ENCODE results near the gene IKZF5.
A peak's percentile ranks its signal among the peaks of the same experiment; 100 is the strongest.

Gene IKZF5

DNA sequence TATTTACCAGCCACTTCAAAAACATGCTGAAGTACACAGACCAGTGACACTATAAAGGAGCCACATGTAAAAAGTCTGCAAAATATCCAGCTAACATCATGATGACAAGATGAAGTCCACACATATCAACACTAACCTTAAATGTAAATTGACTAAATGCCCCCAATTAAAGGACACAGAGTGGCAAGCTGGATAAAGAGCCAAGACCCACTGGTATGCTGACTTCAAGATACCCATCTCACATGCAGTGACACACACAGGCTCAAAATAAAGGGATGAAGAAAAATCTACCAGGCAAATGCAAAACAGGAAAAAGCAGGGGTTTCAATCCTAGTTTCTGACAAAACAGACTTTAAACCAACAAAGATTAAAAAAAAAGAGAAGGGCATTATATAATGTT lies 41.7 kb downstream of the IKZF5 start:
- no peak overlapping the region for H3K4me3 ChIP-seq (ENCODE audit: low read depth, low read length)
- TF ChIP-seq, protein P1, sequence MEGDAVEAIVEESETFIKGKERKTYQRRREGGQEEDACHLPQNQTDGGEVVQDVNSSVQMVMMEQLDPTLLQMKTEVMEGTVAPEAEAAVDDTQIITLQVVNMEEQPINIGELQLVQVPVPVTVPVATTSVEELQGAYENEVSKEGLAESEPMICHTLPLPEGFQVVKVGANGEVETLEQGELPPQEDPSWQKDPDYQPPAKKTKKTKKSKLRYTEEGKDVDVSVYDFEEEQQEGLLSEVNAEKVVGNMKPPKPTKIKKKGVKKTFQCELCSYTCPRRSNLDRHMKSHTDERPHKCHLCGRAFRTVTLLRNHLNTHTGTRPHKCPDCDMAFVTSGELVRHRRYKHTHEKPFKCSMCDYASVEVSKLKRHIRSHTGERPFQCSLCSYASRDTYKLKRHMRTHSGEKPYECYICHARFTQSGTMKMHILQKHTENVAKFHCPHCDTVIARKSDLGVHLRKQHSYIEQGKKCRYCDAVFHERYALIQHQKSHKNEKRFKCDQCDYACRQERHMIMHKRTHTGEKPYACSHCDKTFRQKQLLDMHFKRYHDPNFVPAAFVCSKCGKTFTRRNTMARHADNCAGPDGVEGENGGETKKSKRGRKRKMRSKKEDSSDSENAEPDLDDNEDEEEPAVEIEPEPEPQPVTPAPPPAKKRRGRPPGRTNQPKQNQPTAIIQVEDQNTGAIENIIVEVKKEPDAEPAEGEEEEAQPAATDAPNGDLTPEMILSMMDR (IDR thresholded peaks at IDR 0.05; ENCODE audit: low read depth, low read length, missing control alignments): no peak
- no peak for DNase-seq (ENCODE audit: low read depth)

DNA sequence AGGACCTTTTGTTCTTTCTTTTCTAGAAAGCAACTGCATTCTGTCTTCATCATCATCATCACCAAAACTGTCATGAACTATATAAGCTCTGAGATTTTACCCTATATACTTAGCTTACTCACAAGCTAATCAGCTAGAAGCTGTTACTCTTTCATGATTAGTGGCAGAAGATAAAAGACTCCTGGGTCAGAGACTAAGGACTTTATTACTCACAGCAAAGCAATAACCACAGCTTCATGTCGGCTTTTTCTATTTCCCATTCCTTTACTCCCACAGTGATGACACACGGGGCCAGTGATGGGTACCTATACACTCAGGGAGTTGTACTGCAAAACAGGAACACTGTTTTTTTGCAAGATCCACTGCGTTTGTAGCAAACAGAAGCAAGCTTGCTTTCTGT lies 46.2 kb downstream of the IKZF5 start:
- TF ChIP-seq, protein P1 (IDR thresholded peaks at IDR 0.05; ENCODE audit: low read depth, low read length, missing control alignments): no peak
- DNase-seq (ENCODE audit: low read depth): no peak
- no peak overlapping the region for H3K4me3 ChIP-seq (ENCODE audit: low read depth, low read length)

DNA sequence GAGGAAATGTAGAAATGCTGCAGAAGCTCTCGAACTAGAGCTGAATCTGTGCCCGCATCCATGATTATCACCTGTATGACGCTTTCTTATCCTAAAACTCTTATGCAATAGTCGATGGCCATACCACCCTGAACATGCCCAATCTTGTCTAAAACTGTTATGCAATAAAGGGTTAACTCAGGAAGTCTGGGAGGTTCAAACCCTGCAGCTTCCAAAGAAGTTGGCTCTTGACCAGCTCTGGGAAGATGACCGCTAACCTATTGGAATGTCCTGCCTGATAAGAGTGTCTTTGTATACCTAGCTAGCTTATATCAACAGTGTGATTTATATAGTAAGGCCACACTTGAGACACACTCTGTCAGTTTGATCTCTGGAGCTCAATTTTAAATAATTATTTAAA lies 51.1 kb downstream of the IKZF5 start:
- DNase-seq (ENCODE audit: low read depth): no peak
- no peak overlapping the region for H3K4me3 ChIP-seq (ENCODE audit: low read depth, low read length)
- TF ChIP-seq, protein P1 (IDR thresholded peaks at IDR 0.05; ENCODE audit: low read depth, low read length, missing control alignments): no peak

DNA sequence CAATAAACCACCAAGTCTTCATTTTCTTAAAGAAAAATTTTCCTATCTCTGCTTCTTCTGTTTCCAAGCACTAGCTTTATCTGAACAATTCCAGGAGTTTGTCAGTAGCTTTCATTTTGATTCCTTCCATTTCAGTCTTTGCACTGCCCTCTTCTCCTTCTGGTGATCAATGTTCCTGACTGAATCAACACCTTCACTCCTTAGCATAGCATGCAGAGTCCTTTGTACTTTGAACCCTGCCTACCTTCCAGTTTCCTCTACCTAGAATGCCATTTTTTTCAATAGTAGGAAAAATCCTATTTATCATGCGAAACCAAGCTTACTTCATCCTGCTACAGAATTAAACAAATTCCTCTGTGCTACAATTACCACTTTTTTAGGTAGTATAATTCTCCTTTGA lies 52.7 kb downstream of the IKZF5 start:
- DNase-seq (ENCODE audit: low read depth): no peak
- TF ChIP-seq, protein P1 (IDR thresholded peaks at IDR 0.05; ENCODE audit: low read depth, low read length, missing control alignments): no peak
- no peak overlapping the region for H3K4me3 ChIP-seq (ENCODE audit: low read depth, low read length)

DNA sequence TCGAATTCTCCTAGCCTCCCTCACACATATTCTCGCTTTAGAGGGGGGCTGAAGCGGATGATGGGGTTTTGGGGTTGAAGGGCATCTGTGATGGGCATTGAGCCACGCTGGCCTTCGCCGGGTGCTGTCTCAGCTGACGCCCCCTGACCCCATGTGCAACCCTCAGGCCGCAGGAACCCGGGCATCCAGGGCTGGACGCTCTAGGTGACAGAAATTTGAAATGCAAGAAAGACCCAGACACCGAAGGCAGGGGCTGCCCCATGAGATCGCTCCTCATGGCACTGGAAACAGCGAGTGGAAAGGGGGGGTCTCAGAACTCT lies 53.9 kb downstream of the IKZF5 start:
- peak overlapping the region; percentile 42; the same call in 1 of the 2 replicates for H3K4me3 ChIP-seq (ENCODE audit: low read depth, low read length)
- TF ChIP-seq, protein P1 (IDR thresholded peaks at IDR 0.05; ENCODE audit: low read depth, low read length, missing control alignments): no peak
- DNase-seq (ENCODE audit: low read depth): no peak

DNA sequence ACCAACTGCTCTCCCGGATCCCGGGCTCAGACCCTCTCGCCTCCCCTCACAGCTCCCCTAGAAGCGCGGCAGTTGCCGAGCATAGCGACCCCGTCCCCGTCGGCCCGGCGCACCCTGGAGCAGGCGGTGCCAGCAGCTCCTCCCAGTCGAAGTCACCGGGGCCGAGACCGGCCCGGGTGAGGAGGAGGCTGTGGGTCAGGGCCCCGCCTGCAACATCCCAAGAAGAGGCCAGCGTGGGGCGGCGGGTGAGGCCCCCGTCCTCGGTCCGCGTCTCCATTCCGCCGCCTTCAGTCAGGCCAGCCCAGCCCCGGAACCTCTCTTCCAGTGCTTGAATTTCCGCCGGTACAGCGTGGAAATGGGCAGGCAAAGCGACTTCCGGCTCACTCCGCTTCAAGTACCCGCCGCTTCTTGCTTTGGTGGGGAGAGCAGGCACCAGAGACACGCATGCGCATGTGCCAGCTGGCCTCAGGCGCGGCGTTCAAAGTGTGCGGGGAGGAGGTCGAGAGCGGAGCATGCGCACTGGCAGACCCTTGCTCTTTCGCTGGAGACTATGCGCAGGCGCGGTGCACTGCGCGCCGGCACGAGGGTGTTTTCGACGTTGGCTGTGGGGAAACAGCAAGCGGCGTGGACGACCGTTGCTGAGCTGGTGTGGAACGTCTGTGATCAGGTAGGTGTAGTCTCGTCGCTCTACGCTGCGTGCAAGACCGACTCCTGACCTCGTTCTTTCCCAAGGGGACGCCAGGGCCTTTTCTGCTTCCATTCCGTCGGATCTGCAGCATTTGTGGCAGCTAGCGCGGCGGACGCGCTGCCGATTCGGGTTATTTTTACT lies 54.5 kb downstream of the IKZF5 start, which contains the start of gene C10orf88:
C10orf88 (minus strand) TSS at position 326 of the 829 bp plus-strand sequence; CDS start at position 277, 49 bp downstream.
- peak within 1 kb of the TSS; percentile 81 for H3K4me3 ChIP-seq (ENCODE audit: low read depth, low read length)

More for the DNA sequence above, 54.5 kb downstream of the IKZF5 start, which contains the start of gene C10orf88:
- TF ChIP-seq, protein P1 (IDR thresholded peaks at IDR 0.05; ENCODE audit: low read depth, low read length, missing control alignments): no peak
- DNase-seq (ENCODE audit: low read depth): peak; percentile 98
